CD4-positive, alpha-beta T cell treated with Interleukin-2 at 100 ng/mL for 4 hours (primary cell): Measurements from ENCODE around the gene SERPINA6.
"Not testable (repeated sequence)": the region's sequence is repeated elsewhere in the genome, so short reads cannot be mapped to it uniquely, and the experiment has no call there.

Experiments
- DNase-seq: peaks from one replicate; pipeline ENCODE4 v3.0.0-alpha.2; 2020; ENCODE audit warnings: low spot score

SERPINA6 gene

GRCh38 chr14:94322648-94323570, at the start of gene SERPINA6:
Gene SERPINA6, minus strand, starts transcription at chr14:94323336. Its CDS starts 8,688 bp downstream, at chr14:94314648.
- DNase-seq, result no peak

GRCh38 chr14:94372021-94372605, 49.0 kb upstream of the SERPINA6 start:
- no peak for DNase-seq

- no peak for DNase-seq
Measured at GRCh38 chr14:94370524-94370910, 47.4 kb upstream of the SERPINA6 start.

- DNase-seq, result not testable (repeated sequence)
Measured at GRCh38 chr14:94369766-94370523, 46.8 kb upstream of the SERPINA6 start.

GRCh38 chr14:94368956-94369355, 45.8 kb upstream of the SERPINA6 start:
- DNase-seq, result no peak

GRCh38 chr14:94368243-94368590, 45.1 kb upstream of the SERPINA6 start:
- DNase-seq, result no peak

- no peak for DNase-seq
Measured at GRCh38 chr14:94367347-94368242, 44.5 kb upstream of the SERPINA6 start.

- DNase-seq, result no peak
Measured at GRCh38 chr14:94366146-94366915, 43.2 kb upstream of the SERPINA6 start, which contains the start of gene SERPINA2. Gene SERPINA2, minus strand, starts transcription at chr14:94366698.

GRCh38 chr14:94365624-94366023, 42.5 kb upstream of the SERPINA6 start:
- no peak for DNase-seq

GRCh38 chr14:94364964-94365363, 41.8 kb upstream of the SERPINA6 start:
- DNase-seq, result no peak

GRCh38 chr14:94364037-94364436, 40.9 kb upstream of the SERPINA6 start:
- DNase-seq, result no peak

GRCh38 chr14:94363151-94363624, 40.1 kb upstream of the SERPINA6 start:
- DNase-seq, result no peak

- DNase-seq, result no peak
Measured at GRCh38 chr14:94362614-94363133, 39.5 kb upstream of the SERPINA6 start.

- no peak for DNase-seq
Measured at GRCh38 chr14:94361682-94362081, 38.5 kb upstream of the SERPINA6 start.

- no peak for DNase-seq
Measured at GRCh38 chr14:94360945-94361565, 37.9 kb upstream of the SERPINA6 start.

GRCh38 chr14:94357166-94357565, 34.0 kb upstream of the SERPINA6 start:
- DNase-seq, result no peak

GRCh38 chr14:94356379-94357056, 33.4 kb upstream of the SERPINA6 start:
- no peak for DNase-seq

- no peak for DNase-seq
Measured at GRCh38 chr14:94355191-94355794, 32.2 kb upstream of the SERPINA6 start.

- no peak for DNase-seq
Measured at GRCh38 chr14:94354638-94355185, 31.6 kb upstream of the SERPINA6 start.
